ENCODE measurements around the gene DNAL4.

Gene DNAL4

DNA sequence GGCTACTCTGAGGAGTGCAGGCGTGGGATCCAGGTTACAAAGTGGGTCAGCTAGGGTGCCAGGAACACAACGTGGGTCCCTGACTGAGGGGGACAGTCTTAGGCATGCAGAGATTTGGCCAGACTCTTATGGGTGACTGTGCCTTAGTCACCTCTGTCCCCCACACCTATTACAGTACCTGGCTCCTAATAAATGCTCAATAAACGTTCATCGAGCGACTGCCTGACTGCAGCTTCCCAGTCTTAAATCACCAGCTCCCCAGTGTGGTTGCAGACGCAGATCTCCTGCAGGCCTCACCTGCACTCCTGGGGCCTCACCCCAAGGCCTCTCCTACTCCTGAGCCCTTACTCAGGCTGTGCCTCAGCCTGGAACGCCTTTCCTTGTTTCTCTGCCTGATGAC, 34.9 kb downstream of the DNAL4 start:
- TF ChIP-seq FOXP2 (optimal IDR thresholded peaks at IDR 0.05; ENCODE audit: borderline replicate concordance, extremely low read depth, extremely low read length, insufficient read depth), result no peak
- no peak for TF ChIP-seq TAF1 (IDR thresholded peaks at IDR 0.05; ENCODE audit: borderline replicate concordance, insufficient read depth, low read length)
- no peak for TF ChIP-seq POLR2AphosphoS5 (IDR thresholded peaks at IDR 0.05; ENCODE audit: low read depth, low read length)
- TF ChIP-seq SIN3A (IDR thresholded peaks at IDR 0.05; ENCODE audit: borderline replicate concordance, insufficient read depth, low read length), result no peak
- TF ChIP-seq, protein P1, sequence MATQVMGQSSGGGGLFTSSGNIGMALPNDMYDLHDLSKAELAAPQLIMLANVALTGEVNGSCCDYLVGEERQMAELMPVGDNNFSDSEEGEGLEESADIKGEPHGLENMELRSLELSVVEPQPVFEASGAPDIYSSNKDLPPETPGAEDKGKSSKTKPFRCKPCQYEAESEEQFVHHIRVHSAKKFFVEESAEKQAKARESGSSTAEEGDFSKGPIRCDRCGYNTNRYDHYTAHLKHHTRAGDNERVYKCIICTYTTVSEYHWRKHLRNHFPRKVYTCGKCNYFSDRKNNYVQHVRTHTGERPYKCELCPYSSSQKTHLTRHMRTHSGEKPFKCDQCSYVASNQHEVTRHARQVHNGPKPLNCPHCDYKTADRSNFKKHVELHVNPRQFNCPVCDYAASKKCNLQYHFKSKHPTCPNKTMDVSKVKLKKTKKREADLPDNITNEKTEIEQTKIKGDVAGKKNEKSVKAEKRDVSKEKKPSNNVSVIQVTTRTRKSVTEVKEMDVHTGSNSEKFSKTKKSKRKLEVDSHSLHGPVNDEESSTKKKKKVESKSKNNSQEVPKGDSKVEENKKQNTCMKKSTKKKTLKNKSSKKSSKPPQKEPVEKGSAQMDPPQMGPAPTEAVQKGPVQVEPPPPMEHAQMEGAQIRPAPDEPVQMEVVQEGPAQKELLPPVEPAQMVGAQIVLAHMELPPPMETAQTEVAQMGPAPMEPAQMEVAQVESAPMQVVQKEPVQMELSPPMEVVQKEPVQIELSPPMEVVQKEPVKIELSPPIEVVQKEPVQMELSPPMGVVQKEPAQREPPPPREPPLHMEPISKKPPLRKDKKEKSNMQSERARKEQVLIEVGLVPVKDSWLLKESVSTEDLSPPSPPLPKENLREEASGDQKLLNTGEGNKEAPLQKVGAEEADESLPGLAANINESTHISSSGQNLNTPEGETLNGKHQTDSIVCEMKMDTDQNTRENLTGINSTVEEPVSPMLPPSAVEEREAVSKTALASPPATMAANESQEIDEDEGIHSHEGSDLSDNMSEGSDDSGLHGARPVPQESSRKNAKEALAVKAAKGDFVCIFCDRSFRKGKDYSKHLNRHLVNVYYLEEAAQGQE (IDR thresholded peaks at IDR 0.05; ENCODE audit: insufficient read depth in 1 of 2, low read depth in 2 of 2, low read length in 2 of 2), result no peak

DNA sequence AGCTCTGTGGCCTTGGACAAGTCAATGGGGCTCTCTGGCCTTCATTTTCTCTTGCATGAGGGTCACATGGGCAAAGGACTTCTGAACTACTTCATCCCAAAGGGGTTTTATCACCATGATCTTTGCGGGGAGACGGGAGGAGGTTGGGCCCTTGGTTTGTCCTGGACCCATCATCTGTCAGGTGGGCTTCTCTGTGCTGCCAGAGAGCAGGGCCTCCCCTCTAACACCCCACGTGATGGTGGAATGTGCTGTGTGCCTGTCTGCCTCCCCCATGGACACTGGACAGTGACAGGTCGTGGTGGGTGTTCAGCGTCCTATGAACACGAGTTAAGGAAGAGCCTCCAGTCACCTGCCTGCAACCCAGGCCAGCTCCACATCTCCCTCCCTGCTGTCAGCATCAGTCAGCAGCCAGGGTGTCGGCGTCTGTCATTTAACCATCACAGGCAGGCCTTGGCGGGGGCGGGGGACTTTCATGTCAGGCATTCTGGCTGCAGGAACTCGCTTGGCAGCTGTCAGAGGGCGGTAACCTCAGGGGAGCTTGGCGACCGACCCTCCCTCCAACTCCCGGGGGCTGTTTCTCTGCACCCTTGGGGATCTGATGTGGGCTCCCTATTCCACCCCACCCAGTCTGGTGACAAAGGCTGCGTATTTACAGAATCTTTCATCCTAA, 35.5 kb downstream of the DNAL4 start:
- TF ChIP-seq POLR2AphosphoS5 (IDR thresholded peaks at IDR 0.05; ENCODE audit: low read depth, low read length), result no peak
- no peak for TF ChIP-seq TAF1 (IDR thresholded peaks at IDR 0.05; ENCODE audit: borderline replicate concordance, insufficient read depth, low read length)
- no peak for TF ChIP-seq SIN3A (IDR thresholded peaks at IDR 0.05; ENCODE audit: borderline replicate concordance, insufficient read depth, low read length)
- TF ChIP-seq FOXP2 (optimal IDR thresholded peaks at IDR 0.05; ENCODE audit: borderline replicate concordance, extremely low read depth, extremely low read length, insufficient read depth), result no peak
- TF ChIP-seq, protein P1 (IDR thresholded peaks at IDR 0.05; ENCODE audit: insufficient read depth in 1 of 2, low read depth in 2 of 2, low read length in 2 of 2), result no peak

DNA sequence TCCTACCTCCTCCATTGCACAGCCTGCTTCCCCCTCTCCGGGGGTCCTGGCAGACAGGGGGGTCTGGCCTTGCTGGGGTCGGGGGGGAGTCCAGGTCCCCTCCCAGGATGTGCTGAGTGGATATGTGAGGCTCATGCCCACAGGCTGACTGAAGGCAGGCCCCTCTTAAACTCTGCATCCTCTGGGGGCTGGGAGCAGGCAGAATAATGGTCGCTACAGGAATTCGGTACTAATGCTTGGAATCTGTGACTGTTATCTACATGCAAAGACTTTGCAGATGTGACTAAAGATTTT, 36.5 kb downstream of the DNAL4 start:
- TF ChIP-seq, protein P1 (IDR thresholded peaks at IDR 0.05; ENCODE audit: insufficient read depth in 1 of 2, low read depth in 2 of 2, low read length in 2 of 2), result no peak

DNA sequence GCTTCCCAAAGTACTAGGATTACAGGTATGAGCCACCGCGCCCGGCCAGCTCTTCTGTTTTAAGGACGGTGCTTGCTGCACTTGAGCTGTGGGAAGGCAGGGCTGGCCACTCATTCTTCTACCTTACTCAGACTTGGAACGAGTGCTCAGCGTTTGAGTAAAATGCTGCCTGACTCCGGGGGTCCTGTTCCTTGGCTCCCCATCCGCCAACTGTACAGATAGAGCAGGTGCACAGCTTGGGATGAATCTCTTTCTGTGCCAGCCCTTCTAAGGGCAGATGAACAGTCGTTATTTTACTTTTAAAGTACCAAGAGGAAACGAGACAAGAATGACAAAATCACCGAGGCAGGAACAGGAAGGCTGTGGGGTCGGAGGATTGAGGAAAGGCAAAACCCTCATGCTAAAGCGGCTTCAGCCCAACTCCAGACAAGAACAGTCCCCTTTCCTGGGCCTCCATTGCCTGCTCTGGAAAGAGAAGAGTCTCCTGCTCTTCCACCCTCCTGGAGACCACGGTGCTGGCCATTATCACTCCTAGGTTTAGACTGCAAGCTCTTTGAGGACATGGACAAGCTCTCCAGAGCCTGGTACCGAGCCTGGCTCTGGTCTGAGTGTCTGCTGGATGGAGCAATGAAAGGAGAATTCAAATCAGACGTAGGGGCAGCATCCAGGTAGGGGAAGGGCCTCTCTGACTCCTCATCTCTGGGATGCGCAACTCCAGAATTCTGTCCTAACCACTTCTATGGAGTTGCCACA, 37.1 kb downstream of the DNAL4 start:
- TF ChIP-seq FOXP2 (optimal IDR thresholded peaks at IDR 0.05; ENCODE audit: borderline replicate concordance, extremely low read depth, extremely low read length, insufficient read depth) (no peak), TAF1 (IDR thresholded peaks at IDR 0.05; ENCODE audit: borderline replicate concordance, insufficient read depth, low read length) (no peak), POLR2AphosphoS5 (IDR thresholded peaks at IDR 0.05; ENCODE audit: low read depth, low read length) (no peak), SIN3A (IDR thresholded peaks at IDR 0.05; ENCODE audit: borderline replicate concordance, insufficient read depth, low read length) (no peak)
- TF ChIP-seq, protein P1 (IDR thresholded peaks at IDR 0.05; ENCODE audit: insufficient read depth in 1 of 2, low read depth in 2 of 2, low read length in 2 of 2), result no peak

Measured in PFSK-1 (cell line).